GM23338 (cell line): ENCODE data around the gene POLD2.

Experiments
- CTCF ChIP-seq, 2 experiments: fragments of 200-600 bp in 1 of 2; sonication (generic) in 1 of 2; conservative IDR thresholded peaks; 2 replicates each; pipeline versions ENCODE4 v1.5.1 to v1.6.1; 2016 to 2017; ENCODE audit warnings: antibody characterized with exemption in 2 of 2, low read depth in 2 of 2, mild to moderate bottlenecking in 2 of 2, moderate library complexity in 1 of 2
- EZH2 ChIP-seq: fragments of 200-600 bp; sonication (generic); IDR thresholded peaks from one replicate; pipeline ENCODE4 v1.8.0; 2017; ENCODE audit warnings: antibody characterized with exemption, mild to moderate bottlenecking, low read depth; ENCODE audit not compliant: unreplicated experiment
- EZH2phosphoT487 ChIP-seq: fragments of 200-600 bp; sonication (generic); IDR thresholded peaks from one replicate; pipeline ENCODE4 v1.8.1; 2018; ENCODE audit warnings: antibody characterized with exemption; ENCODE audit not compliant: unreplicated experiment
- POLR2AphosphoS5 ChIP-seq: IDR thresholded peaks from 2 replicates; pipeline ENCODE4 v1.6.1; 2016; ENCODE audit warnings: antibody characterized with exemption, low read depth
- TF ChIP-seq, protein P1 (sequence below): IDR thresholded peaks from one replicate; pipeline ENCODE4 v1.6.1; 2018; ENCODE audit warnings: antibody characterized with exemption; ENCODE audit not compliant: unreplicated experiment

- TF ChIP-seq CTCF (conservative IDR thresholded peaks at IDR 0.05; ENCODE audit: low read depth in 2 of 2) (no peak), POLR2AphosphoS5 (no peak), EZH2 (no peak), EZH2phosphoT487 (no peak)
- TF ChIP-seq, protein P1, sequence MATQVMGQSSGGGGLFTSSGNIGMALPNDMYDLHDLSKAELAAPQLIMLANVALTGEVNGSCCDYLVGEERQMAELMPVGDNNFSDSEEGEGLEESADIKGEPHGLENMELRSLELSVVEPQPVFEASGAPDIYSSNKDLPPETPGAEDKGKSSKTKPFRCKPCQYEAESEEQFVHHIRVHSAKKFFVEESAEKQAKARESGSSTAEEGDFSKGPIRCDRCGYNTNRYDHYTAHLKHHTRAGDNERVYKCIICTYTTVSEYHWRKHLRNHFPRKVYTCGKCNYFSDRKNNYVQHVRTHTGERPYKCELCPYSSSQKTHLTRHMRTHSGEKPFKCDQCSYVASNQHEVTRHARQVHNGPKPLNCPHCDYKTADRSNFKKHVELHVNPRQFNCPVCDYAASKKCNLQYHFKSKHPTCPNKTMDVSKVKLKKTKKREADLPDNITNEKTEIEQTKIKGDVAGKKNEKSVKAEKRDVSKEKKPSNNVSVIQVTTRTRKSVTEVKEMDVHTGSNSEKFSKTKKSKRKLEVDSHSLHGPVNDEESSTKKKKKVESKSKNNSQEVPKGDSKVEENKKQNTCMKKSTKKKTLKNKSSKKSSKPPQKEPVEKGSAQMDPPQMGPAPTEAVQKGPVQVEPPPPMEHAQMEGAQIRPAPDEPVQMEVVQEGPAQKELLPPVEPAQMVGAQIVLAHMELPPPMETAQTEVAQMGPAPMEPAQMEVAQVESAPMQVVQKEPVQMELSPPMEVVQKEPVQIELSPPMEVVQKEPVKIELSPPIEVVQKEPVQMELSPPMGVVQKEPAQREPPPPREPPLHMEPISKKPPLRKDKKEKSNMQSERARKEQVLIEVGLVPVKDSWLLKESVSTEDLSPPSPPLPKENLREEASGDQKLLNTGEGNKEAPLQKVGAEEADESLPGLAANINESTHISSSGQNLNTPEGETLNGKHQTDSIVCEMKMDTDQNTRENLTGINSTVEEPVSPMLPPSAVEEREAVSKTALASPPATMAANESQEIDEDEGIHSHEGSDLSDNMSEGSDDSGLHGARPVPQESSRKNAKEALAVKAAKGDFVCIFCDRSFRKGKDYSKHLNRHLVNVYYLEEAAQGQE: no peak
These were observed 25.0 kb downstream of the POLD2 start for GRCh38 chr7:44098092-44099068.
